ENCODE measurements around the gene AGPS.

The AGPS gene

GRCh38 chr2:177392373-177393202 is at the start of gene AGPS:
TSS of gene AGPS (plus strand) at chr2:177392773. CDS start at chr2:177392790, 17 bp downstream.
- TF ChIP-seq, protein P1, sequence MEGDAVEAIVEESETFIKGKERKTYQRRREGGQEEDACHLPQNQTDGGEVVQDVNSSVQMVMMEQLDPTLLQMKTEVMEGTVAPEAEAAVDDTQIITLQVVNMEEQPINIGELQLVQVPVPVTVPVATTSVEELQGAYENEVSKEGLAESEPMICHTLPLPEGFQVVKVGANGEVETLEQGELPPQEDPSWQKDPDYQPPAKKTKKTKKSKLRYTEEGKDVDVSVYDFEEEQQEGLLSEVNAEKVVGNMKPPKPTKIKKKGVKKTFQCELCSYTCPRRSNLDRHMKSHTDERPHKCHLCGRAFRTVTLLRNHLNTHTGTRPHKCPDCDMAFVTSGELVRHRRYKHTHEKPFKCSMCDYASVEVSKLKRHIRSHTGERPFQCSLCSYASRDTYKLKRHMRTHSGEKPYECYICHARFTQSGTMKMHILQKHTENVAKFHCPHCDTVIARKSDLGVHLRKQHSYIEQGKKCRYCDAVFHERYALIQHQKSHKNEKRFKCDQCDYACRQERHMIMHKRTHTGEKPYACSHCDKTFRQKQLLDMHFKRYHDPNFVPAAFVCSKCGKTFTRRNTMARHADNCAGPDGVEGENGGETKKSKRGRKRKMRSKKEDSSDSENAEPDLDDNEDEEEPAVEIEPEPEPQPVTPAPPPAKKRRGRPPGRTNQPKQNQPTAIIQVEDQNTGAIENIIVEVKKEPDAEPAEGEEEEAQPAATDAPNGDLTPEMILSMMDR (IDR thresholded peaks at IDR 0.05), result no peak
- peak; percentile 84 for DNase-seq (ENCODE audit: low spot score)
- peak within 1 kb of the TSS; percentile 43 to 81 for H3K27ac ChIP-seq

DNA sequence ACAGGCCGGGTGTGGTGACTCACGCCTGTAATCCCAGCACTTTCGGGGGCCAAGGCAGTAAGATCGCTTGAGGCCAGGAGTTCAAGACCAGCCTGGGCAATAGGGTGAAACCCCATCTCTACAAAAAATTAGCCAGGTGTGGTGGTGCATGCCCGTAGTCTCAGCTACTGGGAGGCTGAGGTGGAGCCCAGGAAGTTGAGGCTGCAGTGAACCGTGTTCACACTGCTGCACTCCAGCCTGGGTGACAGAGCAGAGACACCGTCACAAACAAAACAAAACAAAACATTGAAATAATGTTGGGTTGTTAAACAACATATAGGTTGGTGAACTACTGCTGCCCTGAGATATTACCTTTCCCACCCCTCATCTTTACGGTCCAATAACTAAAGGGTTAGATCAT is 48.8 kb upstream of the AGPS start:
- no peak overlapping the region for H3K4me3 ChIP-seq
- no peak for DNase-seq (ENCODE audit: low spot score)
- TF ChIP-seq, protein P1 (IDR thresholded peaks at IDR 0.05), result no peak
- no peak overlapping the region for H3K27ac ChIP-seq

More at GRCh38 chr2:177392373-177393202, at the start of gene AGPS:
- peak within 1 kb of the TSS; percentile 89 for H3K4me3 ChIP-seq

DNA sequence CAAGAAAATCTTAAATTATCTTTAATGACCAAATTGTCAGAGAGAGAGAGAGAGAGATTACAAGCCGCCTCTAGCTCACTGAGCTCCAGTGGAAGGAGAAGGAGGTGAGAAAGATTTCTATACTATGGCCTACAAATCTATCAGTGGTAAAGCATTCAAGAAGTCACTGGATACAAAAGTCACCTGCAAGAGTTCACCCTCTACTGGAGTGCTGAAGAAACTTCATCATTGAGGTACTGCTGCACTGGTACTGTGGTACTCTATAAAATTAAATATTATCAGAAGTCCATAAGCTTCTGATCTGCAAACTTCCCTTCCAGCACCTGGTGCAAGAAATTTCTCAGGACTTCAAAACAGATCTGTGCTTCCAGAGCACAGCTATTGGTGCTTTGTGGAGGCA is 48.3 kb upstream of the AGPS start:
- TF ChIP-seq, protein P1 (IDR thresholded peaks at IDR 0.05), result no peak
- H3K27ac ChIP-seq, result no peak overlapping the region
- no peak overlapping the region for H3K4me3 ChIP-seq
- no peak for DNase-seq (ENCODE audit: low spot score)

GRCh38 chr2:177346192-177346591 is 46.4 kb upstream of the AGPS start:
- DNase-seq (ENCODE audit: low spot score), result no peak
- TF ChIP-seq, protein P1 (IDR thresholded peaks at IDR 0.05), result no peak
- Histone ChIP-seq H3K4me3 (no peak overlapping the region), H3K27ac (no peak overlapping the region)

DNA sequence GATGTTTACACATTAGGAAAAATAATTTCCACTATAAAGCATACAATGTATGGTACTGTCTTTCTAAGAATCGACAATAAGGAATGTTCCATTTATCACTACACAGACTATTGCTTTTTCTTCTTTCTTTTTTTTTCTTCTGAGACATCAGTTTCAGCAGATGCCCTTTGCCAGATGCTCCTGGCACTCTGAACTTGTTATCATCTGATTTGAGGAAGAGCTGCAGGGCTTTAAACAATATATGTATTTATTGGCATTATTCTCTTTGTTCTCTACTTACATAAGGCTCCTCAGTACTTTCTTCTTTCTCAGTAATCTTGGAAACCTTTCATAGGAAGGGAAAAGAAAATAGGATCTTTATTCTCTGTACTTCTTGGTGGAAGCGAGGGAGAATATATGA is 45.0 kb upstream of the AGPS start:
- TF ChIP-seq, protein P1 (IDR thresholded peaks at IDR 0.05), result no peak
- DNase-seq (ENCODE audit: low spot score), result no peak

DNA sequence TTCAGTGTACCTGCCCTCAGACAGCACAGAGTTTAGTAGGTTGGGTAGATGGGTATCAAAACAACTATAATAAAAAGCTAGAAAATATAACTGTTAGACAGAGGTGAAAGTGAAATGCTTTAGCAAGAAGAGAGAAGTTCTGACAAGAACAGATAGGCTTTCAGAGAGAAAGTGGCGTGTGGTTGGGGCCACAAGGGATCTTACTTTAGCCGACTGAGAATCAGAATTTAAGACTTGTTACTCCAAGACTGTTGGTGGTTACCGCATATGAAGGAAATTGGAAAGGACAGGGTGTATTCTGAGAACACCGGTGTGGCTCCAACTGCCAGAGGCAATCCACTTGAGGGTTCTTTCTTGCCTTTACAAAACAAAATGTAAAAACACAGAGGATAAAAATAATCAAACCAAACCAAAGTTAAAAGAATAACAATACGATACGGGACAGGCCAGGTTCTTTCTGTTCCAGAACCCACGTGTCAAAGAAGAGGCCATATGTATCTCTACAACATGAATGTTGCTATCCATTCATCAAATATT is 44.4 kb upstream of the AGPS start:
- no peak for DNase-seq (ENCODE audit: low spot score)
- H3K4me3 ChIP-seq, result no peak overlapping the region
- no peak overlapping the region for H3K27ac ChIP-seq
- TF ChIP-seq, protein P1 (IDR thresholded peaks at IDR 0.05), result no peak

More for the DNA sequence above, 45.0 kb upstream of the AGPS start:
- H3K27ac ChIP-seq, result no peak overlapping the region
- H3K4me3 ChIP-seq, result no peak overlapping the region

All from coronary artery (tissue), 2 donors.